IMR-90 (cell line): ENCODE data around the gene ADRB2. TPM values are rescaled to one million over a fixed set of nuclear protein-coding genes. Genes with fewer than 3 reads are reported as not detected.

Experiments used
- ATAC-seq: fragments of 200-7000 bp; cut with Tn5 transposase; 2 replicates; pipeline ENCODE4 v1.9.1; 2020; ENCODE audit warnings: low read depth, mild to moderate bottlenecking, moderate library complexity
- BruUV-seq: library from RNA; stranded (reverse); fragments of 400-500 nt; replicated peaks from 2 replicates; lab custom pipeline; 2021; lab: Mats Ljungman, UMichigan
- CTCF ChIA-PET: fragments of 300-600 bp; formaldehyde crosslinking; extraction: SDS; loops from one replicate; lab custom pipeline; 2021; ENCODE audit warnings: antibody characterized with exemption; lab: Yijun Ruan, JAX
- POLR2A ChIA-PET: fragments of 300-600 bp; sonication (Branson Sonifier 250); formaldehyde crosslinking; loops from one replicate; lab custom pipeline; 2022; ENCODE audit warnings: antibody characterized with exemption; ENCODE audit not compliant: unreplicated experiment; lab: Charles Lee
- DNase-seq: peaks from one replicate; pipeline ENCODE4 v3.0.0; 2013
- H2AFZ ChIP-seq: replicated peaks from 2 replicates; pipeline ENCODE3; 2013; ENCODE audit warnings: low read length, mild to moderate bottlenecking; ENCODE audit not compliant: poor library complexity
- H2AK5ac ChIP-seq: 2 replicates; pipeline ENCODE4 v1.6.1; 2013; ENCODE audit warnings: low read depth, low read length, inconsistent platforms
- H2AK9ac ChIP-seq: replicated peaks from 2 replicates; pipeline ENCODE3; 2013; ENCODE audit warnings: mild to moderate bottlenecking, low read depth, low read length, moderate library complexity; ENCODE audit not compliant: poor library complexity
- H2BK120ac ChIP-seq: 2 replicates; pipeline ENCODE4 v1.6.1; 2013; ENCODE audit warnings: low read depth, low read length, inconsistent platforms
- H2BK15ac ChIP-seq: 3 replicates; pipeline ENCODE4 v1.6.1; 2013; ENCODE audit warnings: low read depth, low read length, inconsistent platforms
- H2BK20ac ChIP-seq: 2 replicates; pipeline ENCODE4 v1.6.1; 2013; ENCODE audit warnings: low read depth, mild to moderate bottlenecking, inconsistent platforms, low read length, moderate library complexity
- H2BK5ac ChIP-seq: 2 replicates; pipeline ENCODE4 v1.6.1; 2013; ENCODE audit warnings: mild to moderate bottlenecking, low read depth, low read length, inconsistent platforms; ENCODE audit not compliant: poor library complexity, severe bottlenecking
- H3K14ac ChIP-seq: replicated peaks from 2 replicates; pipeline ENCODE4 v1.6.1; 2013; ENCODE audit warnings: low read depth, low read length, inconsistent platforms
- H3K18ac ChIP-seq: 2 replicates; pipeline ENCODE4 v1.6.1; 2013; ENCODE audit warnings: low read depth, low read length, control low read depth
- H3K23ac ChIP-seq: 2 replicates; pipeline ENCODE4 v1.6.1; 2013; ENCODE audit warnings: low read depth, low read length, inconsistent platforms
- H3K27ac ChIP-seq: 2 replicates; pipeline ENCODE4 v1.5.1; 2013; ENCODE audit warnings: mild to moderate bottlenecking, control low read depth, low read length; ENCODE audit not compliant: insufficient read depth
- H3K27me3 ChIP-seq: 2 replicates; pipeline ENCODE4 v1.6.1; 2013; ENCODE audit warnings: low read length; ENCODE audit not compliant: control insufficient read depth, insufficient read depth
- H3K36me3 ChIP-seq: 2 replicates; pipeline ENCODE4 v1.6.1; 2013; ENCODE audit warnings: low read length, mixed read lengths; ENCODE audit not compliant: control insufficient read depth, insufficient read depth
- H3K4ac ChIP-seq: 2 replicates; pipeline ENCODE4 v1.6.1; 2013; ENCODE audit warnings: low read depth, low read length, inconsistent platforms
- H3K4me1 ChIP-seq: 2 replicates; pipeline ENCODE4 v1.6.1; 2013; ENCODE audit warnings: low read length, mixed read lengths; ENCODE audit not compliant: control insufficient read depth, insufficient read depth
- H3K4me2 ChIP-seq: 2 replicates; pipeline ENCODE4 v1.6.1; 2013; ENCODE audit warnings: low read depth, mild to moderate bottlenecking, control low read depth, low read length, moderate library complexity
- H3K4me3 ChIP-seq: 2 replicates; pipeline ENCODE4 v1.5.1; 2013; ENCODE audit warnings: low read depth, mild to moderate bottlenecking, control low read depth, low read length, moderate library complexity; ENCODE audit not compliant: insufficient read depth
- H3K56ac ChIP-seq: 2 replicates; pipeline ENCODE4 v1.6.1; 2013; ENCODE audit warnings: low read length, inconsistent platforms; ENCODE audit not compliant: insufficient read depth; ENCODE audit errors: extremely low read depth
- H3K79me1 ChIP-seq, 2 experiments: 2 replicates each; pipeline ENCODE4 v1.6.1; 2013; ENCODE audit warnings: low read length in 2 of 2, inconsistent platforms in 1 of 2, low read depth in 1 of 2
- H3K9ac ChIP-seq: 2 replicates; pipeline ENCODE4 v1.6.1; 2013; ENCODE audit warnings: low read depth, low read length, control low read depth
- H3K9me1 ChIP-seq: 2 replicates; pipeline ENCODE4 v1.6.1; 2013; ENCODE audit warnings: low read length, inconsistent platforms; ENCODE audit not compliant: insufficient read depth
- H3K9me3 ChIP-seq: 2 replicates; pipeline ENCODE4 v1.6.1; 2013; ENCODE audit warnings: low read length; ENCODE audit not compliant: control insufficient read depth, insufficient read depth
- H4K20me1 ChIP-seq: 2 replicates; pipeline ENCODE4 v1.6.1; 2013; ENCODE audit warnings: low read length, inconsistent platforms; ENCODE audit not compliant: insufficient read depth
- H4K5ac ChIP-seq: 2 replicates; pipeline ENCODE4 v1.6.1; 2013; ENCODE audit warnings: mild to moderate bottlenecking, low read depth, low read length, control low read depth
- H4K8ac ChIP-seq, 2 experiments: 2 replicates each; pipeline ENCODE4 v1.6.1; 2013; ENCODE audit warnings: low read depth in 2 of 2, low read length in 2 of 2, control low read depth in 1 of 2, inconsistent platforms in 1 of 2
- H4K91ac ChIP-seq: 2 replicates; pipeline ENCODE4 v1.6.1; 2013; ENCODE audit warnings: low read depth, low read length, inconsistent platforms; ENCODE audit not compliant: insufficient read depth
- BHLHE40 ChIP-seq: fragments of 150-350 bp; IDR thresholded peaks from 2 replicates; pipeline ENCODE4 v1.6.1; 2016; ENCODE audit warnings: mild to moderate bottlenecking, low read depth, low read length
- CEBPB ChIP-seq: IDR thresholded peaks from 2 replicates; pipeline ENCODE4 v1.6.1; 2012; ENCODE audit warnings: low read depth, low read length, improper control_type of control experiment
- CHD1 ChIP-seq: IDR thresholded peaks from 2 replicates; pipeline ENCODE4 v1.6.1; 2012; ENCODE audit warnings: low read depth, low read length, improper control_type of control experiment
- CTCF ChIP-seq: conservative IDR thresholded peaks from 2 replicates; pipeline ENCODE4 v1.5.1; 2012; ENCODE audit warnings: mild to moderate bottlenecking, low read depth, low read length, improper control_type of control experiment
- ELK1 ChIP-seq: fragments of 150-350 bp; IDR thresholded peaks from 2 replicates; pipeline ENCODE4 v1.6.1; 2016; ENCODE audit warnings: low read depth, mild to moderate bottlenecking, low read length, moderate library complexity, borderline replicate concordance
- FOS ChIP-seq: fragments of 150-350 bp; IDR thresholded peaks from 2 replicates; pipeline ENCODE4 v1.6.1; 2016; ENCODE audit warnings: low read depth, low read length
- MAFK ChIP-seq: IDR thresholded peaks from 2 replicates; pipeline ENCODE4 v1.6.1; 2012; ENCODE audit warnings: low read depth, low read length, improper control_type of control experiment
- MAZ ChIP-seq: IDR thresholded peaks from 2 replicates; pipeline ENCODE4 v1.6.1; 2012; ENCODE audit warnings: low read depth, mild to moderate bottlenecking, low read length, improper control_type of control experiment, moderate library complexity, borderline replicate concordance
- MXI1 ChIP-seq: IDR thresholded peaks from 2 replicates; pipeline ENCODE4 v1.6.1; 2012; ENCODE audit warnings: low read depth, mild to moderate bottlenecking, low read length, moderate library complexity, borderline replicate concordance
- NFE2L2 ChIP-seq: fragments of 150-350 bp; IDR thresholded peaks from 2 replicates; pipeline ENCODE4 v1.6.1; 2016; ENCODE audit warnings: low read depth, mild to moderate bottlenecking, low read length
- POLR2A ChIP-seq: IDR thresholded peaks from 2 replicates; pipeline ENCODE4 v1.6.1; 2012; ENCODE audit warnings: mild to moderate bottlenecking, low read depth, low read length
- RAD21 ChIP-seq: IDR thresholded peaks from 2 replicates; pipeline ENCODE4 v1.6.1; 2012; ENCODE audit warnings: low read length, improper control_type of control experiment
- RCOR1 ChIP-seq: IDR thresholded peaks from 2 replicates; pipeline ENCODE4 v1.6.1; 2012; ENCODE audit warnings: mild to moderate bottlenecking, low read length, improper control_type of control experiment; ENCODE audit not compliant: insufficient replicate concordance
- RFX5 ChIP-seq: IDR thresholded peaks from 2 replicates; pipeline ENCODE4 v1.8.0; 2012; ENCODE audit warnings: low read depth, mild to moderate bottlenecking, low read length, moderate library complexity
- SMC3 ChIP-seq: fragments of 150-350 bp; IDR thresholded peaks from 2 replicates; pipeline ENCODE4 v1.6.1; 2016; ENCODE audit warnings: low read depth, mild to moderate bottlenecking, antibody characterized with exemption, low read length, moderate library complexity
- USF2 ChIP-seq: fragments of 150-350 bp; IDR thresholded peaks from 2 replicates; pipeline ENCODE4 v1.6.1; 2017; ENCODE audit warnings: mild to moderate bottlenecking, antibody characterized with exemption, low read length, low read depth
- WGBS, 2 experiments: methylation state at CpG; one replicate each; pipeline versions ENCODE4 v1.1.5 to v1.1.7; 2013; ENCODE audit warnings: missing lambda C conversion rate in 2 of 2; ENCODE audit not compliant: insufficient read length in 1 of 2; ENCODE audit errors: extremely low coverage in 2 of 2; 5-methylcytosine and 5-hydroxymethylcytosine counted together
- dilution Hi-C: fragments of 300-500 bp; cut with HindIII; formaldehyde crosslinking; loops from one replicate; pipeline ENCODE4 v1.14.3; 2018; ENCODE audit warnings: low sequenced_read_pairs; ENCODE audit not compliant: unreplicated experiment
- in situ Hi-C: fragments of 300-500 bp; cut with MboI; formaldehyde crosslinking; loops from 3 replicates; pipeline ENCODE4 v1.14.3; 2019; ENCODE audit warnings: low sequenced_read_pairs, inconsistent platforms, mixed read lengths
- intact Hi-C: fragments of 100-400 bp; cut with micrococcal nuclease; formaldehyde crosslinking; loops from 2 replicates; pipeline ENCODE4 v1.10.0; 2022
- polyA plus RNA-seq, 3 experiments: library from polyadenylated mRNA; depleted of rRNA; stranded (reverse); fragments of >200 nt; gene quantifications; 2 replicates each; pipeline ENCODE4 v1.2.3, GENCODE V29; 2012; ENCODE audit warnings: low replicate concordance in 1 of 3
- total RNA-seq: library from RNA; depleted of rRNA; stranded (reverse); fragments of >200 nt; gene quantifications from 2 replicates; pipeline ENCODE4 v1.2.3, GENCODE V29; 2012

Gene ADRB2
- total and polyA plus RNA-seq, 2 of the 4 experiments (the other 2 are of a cell fraction) = 1.6 to 3.4 TPM

GRCh38 chr5:148858547-148858946, 32.1 kb downstream of the ADRB2 start:
- no peak overlapping the region for H3K9ac ChIP-seq
- H3K27me3 ChIP-seq = no peaks in the 10 kb centered on the region
- in situ Hi-C loops = no loop called here
- H3K23ac ChIP-seq = no peak overlapping the region
- POLR2A ChIA-PET = no interaction called here
- H2BK15ac ChIP-seq = no peak overlapping the region
- no peak overlapping the region for H2BK120ac ChIP-seq
- H4K5ac ChIP-seq = no peak overlapping the region
- 0 out of 2 replicates have a peak overlapping the region, but pooled peaks have one; percentile 5 for H3K14ac ChIP-seq
- intact Hi-C loops = no loop called here
- H3K4me1 ChIP-seq = peaks cover 3% of the 10 kb centered on the region; the same call in 1 of the 2 replicates
- peak overlapping the region; percentile 29; the same call in 1 of the 2 replicates for H4K91ac ChIP-seq
- no peak overlapping the region for H2BK5ac ChIP-seq
- H3K9me3 ChIP-seq = no peaks in the 10 kb centered on the region
- no peak overlapping the region for H4K8ac ChIP-seq
- no peak for DNase-seq
- no peak overlapping the region for H3K27ac ChIP-seq
- H4K20me1 ChIP-seq = no peaks in the 10 kb centered on the region
- dilution Hi-C loops = no loop called here
- no peak overlapping the region for H3K56ac ChIP-seq
- H3K9me1 ChIP-seq = 0 out of 2 replicates have a peak, but pooled peaks cover 5% of the 10 kb centered on the region
- no peaks in the 10 kb centered on the region for H3K36me3 ChIP-seq
- BruUV-seq = no TSS peak
- no peak overlapping the region for H3K4me3 ChIP-seq
- no peak overlapping the region for H2BK20ac ChIP-seq
- CTCF ChIA-PET = no interaction called here
- H3K4me2 ChIP-seq = no peak overlapping the region
- no peak overlapping the region for H3K4ac ChIP-seq
- no peaks in the 10 kb centered on the region for H3K79me1 ChIP-seq
- TF ChIP-seq ELK1 = no peak
- no peak for TF ChIP-seq CEBPB
- no peak for TF ChIP-seq RCOR1
- TF ChIP-seq MAZ = no peak
- TF ChIP-seq SMC3 = no peak
- no peak for TF ChIP-seq NFE2L2
- TF ChIP-seq USF2 = no peak
- TF ChIP-seq MXI1 = no peak
- TF ChIP-seq CTCF = no peak
- TF ChIP-seq RFX5 = no peak
- no peak for TF ChIP-seq BHLHE40
- no peak for TF ChIP-seq FOS
- no peak for TF ChIP-seq CHD1
- no peak for TF ChIP-seq MAFK
- TF ChIP-seq POLR2A = no peak
- no peak for TF ChIP-seq RAD21
- H2AFZ ChIP-seq = no peak overlapping the region
- WGBS, 2 experiments = no CpG with 5 or more reads among the region's 6 CpGs
- ATAC-seq = no peak
- no peak overlapping the region for H3K18ac ChIP-seq
- H2AK9ac ChIP-seq = no peak overlapping the region
- no peak overlapping the region for H2AK5ac ChIP-seq
